Midbrain (tissue), 1 donor: ENCODE measurements around the gene RSRC1.
"Not testable (repeated sequence)": the region's sequence is repeated elsewhere in the genome, so short reads cannot be mapped to it uniquely, and the experiment has no call there.

Source experiments
- DNase-seq: peaks from one replicate; lab custom pipeline; 2025; lab: John Stamatoyannopoulos, UW

The RSRC1 gene

GRCh38 chr3:158228942-158229341, 119.1 kb downstream of the RSRC1 start:
- not testable (repeated sequence) for DNase-seq

GRCh38 chr3:158233791-158234190, 123.9 kb downstream of the RSRC1 start:
- DNase-seq = no peak

GRCh38 chr3:158244274-158244673, 134.4 kb downstream of the RSRC1 start:
- no peak for DNase-seq

GRCh38 chr3:158247288-158247687, 137.4 kb downstream of the RSRC1 start:
- no peak for DNase-seq

GRCh38 chr3:158248261-158248660, 138.4 kb downstream of the RSRC1 start:
- DNase-seq = no peak

GRCh38 chr3:158249183-158249582, 139.3 kb downstream of the RSRC1 start:
- no peak for DNase-seq

DNA sequence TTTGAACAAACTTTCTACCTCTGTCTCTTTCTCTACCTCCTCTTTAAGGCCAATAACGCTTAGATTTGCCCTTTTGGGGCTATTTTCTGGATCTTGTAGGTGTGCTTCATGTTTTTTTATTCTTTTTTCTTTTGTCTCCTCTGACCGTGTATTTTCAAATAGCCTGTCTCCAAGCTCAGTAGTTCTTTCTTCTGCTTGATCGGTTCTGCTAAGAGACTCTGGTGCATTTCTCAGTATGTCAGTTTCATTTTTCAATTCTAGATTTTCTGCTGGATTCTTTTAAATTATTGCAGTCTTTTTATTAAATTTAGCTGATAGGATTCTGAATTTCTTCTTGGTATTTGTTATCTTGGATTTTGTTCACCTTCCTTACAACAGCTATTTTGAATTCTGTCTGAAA, 148.7 kb downstream of the RSRC1 start:
- no peak for DNase-seq

- no peak for DNase-seq
These were observed 150.5 kb downstream of the RSRC1 start for GRCh38 chr3:158260392-158260791.

DNA sequence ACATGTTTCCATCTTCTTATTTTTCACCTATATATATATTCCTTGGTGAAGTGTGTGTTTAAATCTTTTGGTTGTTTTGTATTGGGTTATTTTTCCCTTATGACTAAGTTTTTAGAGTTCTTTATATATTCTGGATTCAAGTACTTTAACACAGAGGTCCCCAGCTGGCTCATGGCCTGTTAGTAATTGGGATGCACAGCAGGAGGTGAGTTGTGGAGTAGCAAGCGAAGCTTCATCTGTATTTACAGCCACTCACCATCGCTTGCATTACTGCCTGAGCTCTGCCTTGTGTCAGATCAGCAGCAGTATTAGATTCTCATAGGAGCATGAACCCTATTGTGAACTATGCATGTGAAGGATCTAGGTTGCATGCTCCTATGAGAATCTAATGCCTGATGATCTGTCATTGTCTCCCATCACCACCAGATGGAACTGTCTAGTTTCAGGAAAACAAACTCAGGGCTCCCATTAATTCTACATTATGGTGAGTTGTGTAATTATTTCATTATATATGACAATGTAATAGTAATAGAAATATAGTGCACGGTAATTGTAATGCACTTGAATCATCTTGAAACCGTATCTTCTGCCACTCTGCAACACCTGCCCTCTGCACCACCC, 151.6 kb downstream of the RSRC1 start:
- no peak for DNase-seq

GRCh38 chr3:158264894-158265293, 155.0 kb downstream of the RSRC1 start:
- DNase-seq = no peak

- no peak for DNase-seq
These were observed 157.1 kb downstream of the RSRC1 start for GRCh38 chr3:158267015-158267414.

DNA sequence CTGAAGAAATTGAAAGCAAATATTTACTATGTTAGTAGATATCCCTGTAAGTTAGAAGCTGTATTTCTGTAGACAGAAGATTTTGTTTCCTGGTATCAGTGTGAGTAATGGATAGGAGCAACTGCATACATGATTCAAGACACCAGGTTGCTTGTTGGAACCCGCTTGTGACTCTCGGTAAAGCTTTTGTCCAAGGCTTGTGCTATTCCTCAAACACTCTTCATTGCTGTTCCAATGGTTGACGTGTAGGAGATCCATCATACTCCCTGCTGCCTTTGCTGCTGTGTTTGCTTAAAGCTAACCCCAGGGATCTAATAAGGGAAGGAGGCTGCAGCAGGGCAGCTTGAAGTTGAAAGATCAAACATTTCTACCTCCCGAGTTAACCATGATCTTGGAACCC, 160.1 kb downstream of the RSRC1 start:
- no peak for DNase-seq

DNA sequence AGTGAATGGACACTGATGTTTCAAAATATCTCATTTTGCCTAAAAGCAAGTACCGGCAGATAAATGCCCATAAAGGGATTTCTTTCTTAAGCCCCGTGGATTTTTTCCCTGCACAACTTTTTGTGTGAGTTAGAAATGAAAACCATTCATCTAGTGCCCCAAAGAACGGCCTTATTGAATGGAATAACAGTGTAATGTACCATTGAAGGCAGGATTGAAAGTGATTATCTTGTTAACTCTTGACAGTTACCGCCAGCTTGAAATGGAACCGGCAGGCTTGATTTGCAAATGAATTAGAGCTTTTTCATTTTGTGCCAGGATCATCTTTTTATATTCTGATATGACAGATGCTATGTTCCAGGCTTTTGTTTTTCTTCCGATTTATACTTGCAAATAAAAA, 162.2 kb downstream of the RSRC1 start:
- DNase-seq = no peak

DNA sequence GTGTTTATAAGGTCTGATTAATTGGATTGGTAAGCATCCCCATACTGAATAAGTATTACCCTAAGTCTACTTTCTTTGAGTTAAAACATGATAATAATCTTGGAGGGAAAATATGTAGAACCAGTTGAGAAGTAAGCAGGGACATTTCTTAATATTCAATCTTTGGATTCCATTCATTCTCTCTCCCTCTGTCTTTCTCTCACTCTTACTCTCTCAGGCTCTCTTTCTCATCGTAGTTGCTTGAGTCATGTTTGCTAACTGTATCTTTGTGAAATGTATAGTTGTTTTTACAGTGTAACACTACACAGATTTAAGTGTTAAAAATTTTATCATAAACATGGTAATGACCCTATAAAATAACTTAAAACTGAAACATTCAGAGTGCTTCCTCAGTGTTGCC, 163.8 kb downstream of the RSRC1 start:
- DNase-seq = no peak

GRCh38 chr3:158278187-158278586, 168.3 kb downstream of the RSRC1 start:
- DNase-seq = no peak

DNA sequence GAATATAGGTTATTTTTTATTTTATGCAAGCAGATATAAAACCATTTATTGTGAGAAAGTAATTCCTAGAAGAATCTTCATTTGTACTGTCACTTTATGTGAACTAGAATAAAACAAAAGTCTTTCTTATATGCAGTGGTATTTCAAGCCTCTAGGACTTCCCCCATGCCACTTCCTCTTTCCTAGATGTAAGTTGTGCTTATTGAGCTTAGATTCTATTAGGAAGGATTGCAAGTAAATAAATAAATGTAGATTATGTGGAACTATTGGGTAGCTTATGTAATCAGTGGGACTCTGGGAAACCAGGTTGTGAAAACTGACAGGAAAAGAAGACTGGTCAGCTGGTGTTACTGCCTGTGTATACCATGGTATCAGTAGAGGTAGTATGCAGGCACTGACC, 169.7 kb downstream of the RSRC1 start:
- DNase-seq = no peak

- DNase-seq = no peak
These were observed 185.9 kb downstream of the RSRC1 start for GRCh38 chr3:158295771-158296170.

DNA sequence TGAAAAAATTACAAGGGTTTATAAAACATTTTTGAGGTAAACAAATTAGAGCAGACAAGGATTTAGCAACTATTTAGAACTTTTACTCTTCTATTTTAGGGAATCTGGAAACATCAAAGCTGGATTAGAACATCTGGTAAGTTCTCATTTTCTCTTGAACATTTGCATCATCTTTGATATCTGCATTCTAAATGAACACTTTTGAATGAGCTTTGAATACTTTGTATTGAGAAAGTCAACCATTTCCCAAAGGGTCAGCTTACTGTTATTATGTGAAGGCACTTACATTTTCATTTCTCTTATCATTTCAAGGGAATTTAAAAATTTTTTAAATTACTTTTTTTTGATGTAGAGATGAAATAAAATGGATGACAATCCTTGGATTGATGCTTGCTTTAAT, 188.1 kb downstream of the RSRC1 start:
- no peak for DNase-seq

GRCh38 chr3:158308236-158308928, 198.5 kb downstream of the RSRC1 start:
- DNase-seq = no peak

- DNase-seq = no peak
These were observed 202.8 kb downstream of the RSRC1 start for GRCh38 chr3:158312560-158313141.

DNA sequence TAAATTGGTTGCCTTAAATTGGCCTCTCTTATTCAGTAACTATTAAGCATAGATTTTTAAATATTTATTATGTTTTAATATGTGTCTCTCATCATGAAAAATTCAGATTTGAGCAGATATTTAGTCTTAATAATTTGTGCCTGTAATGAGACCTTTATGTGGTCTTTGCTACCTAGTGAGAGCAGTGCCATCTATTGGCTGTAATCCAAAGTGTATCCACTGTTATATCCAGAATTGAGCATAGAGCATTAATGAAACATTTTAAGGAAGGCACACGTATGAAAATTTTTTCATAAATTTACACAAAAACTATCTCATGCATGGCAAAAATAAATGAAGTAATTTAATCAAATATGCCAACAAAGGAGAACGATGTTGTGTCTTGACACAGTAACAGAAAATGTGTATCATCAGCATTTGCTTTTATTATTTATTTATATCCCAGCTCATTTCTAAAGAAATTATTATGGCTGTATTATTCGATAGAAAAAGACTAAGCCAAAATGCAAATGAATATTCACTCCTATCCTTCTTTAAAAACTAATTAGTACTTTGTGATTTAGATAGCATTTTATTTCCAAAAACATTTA, 203.5 kb downstream of the RSRC1 start:
- no peak for DNase-seq

DNA sequence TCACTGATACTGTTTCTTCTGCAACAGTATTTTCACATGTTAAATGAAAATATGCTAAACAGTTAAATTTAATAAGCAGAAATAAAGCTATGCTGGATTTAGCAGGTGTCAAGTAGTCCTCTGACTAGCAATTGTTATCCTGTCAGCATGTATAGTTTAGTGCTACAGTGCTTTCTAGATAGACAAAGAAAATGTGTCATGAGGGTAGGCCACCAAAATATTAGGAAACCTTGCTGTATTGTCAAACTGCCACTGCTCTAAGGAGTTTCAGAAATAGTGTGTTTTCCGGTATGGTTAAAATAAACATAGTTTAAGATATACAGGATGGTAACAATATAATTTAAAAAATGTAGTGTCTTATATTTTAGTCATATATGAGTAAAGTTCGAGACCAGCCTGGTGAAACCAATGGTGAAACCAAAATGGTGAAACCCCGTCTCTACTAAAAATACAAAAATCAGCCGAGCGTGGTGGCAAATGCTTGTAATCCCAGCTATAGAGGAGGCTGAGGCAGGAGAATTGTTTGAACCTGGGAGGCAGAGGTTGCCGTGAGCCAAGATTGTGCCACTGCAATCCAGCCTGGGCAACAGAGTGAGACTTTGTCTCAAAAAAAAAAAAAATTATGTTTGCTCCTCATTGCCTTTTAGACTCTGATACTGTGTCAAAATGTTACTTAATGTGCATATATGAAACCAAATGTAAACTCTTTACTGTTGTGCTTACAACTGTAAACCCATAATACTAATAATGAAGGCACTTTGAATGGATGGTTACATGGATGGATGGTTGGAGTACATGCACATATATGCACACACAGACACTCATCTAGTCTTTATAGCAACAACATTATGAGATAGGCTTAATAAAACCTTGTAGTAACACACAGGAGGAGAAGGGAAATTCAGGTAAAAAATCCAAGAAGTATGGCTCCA, 204.8 kb downstream of the RSRC1 start:
- DNase-seq = no peak
